T-helper 2 cell treated with Interferon-gamma antibody and Interleukin-4, amounts not matched to agents 5 μg/mL and 100 μg/mL, for 36 hours (primary cell): ENCODE results near the gene DHX8.

Experiments
- DNase-seq: peaks from one replicate; pipeline ENCODE4 v3.0.0; 2021; ENCODE audit warnings: low spot score
- H3K27ac Mint-ChIP-seq: one replicate; pipeline ENCODE4 v1.8.0; 2021; ENCODE audit warnings: mild to moderate bottlenecking, mixed read lengths
- H3K27me3 Mint-ChIP-seq: one replicate; pipeline ENCODE4 v1.8.0; 2021; ENCODE audit warnings: low read depth, mixed read lengths
- H3K36me3 Mint-ChIP-seq: one replicate; pipeline ENCODE4 v1.8.0; 2021; ENCODE audit warnings: low read depth, mixed read lengths
- H3K4me1 Mint-ChIP-seq: one replicate; pipeline ENCODE4 v1.8.0; 2021; ENCODE audit warnings: low read depth, mixed read lengths
- H3K4me3 Mint-ChIP-seq: one replicate; pipeline ENCODE4 v1.8.0; 2022; ENCODE audit warnings: mild to moderate bottlenecking, moderate library complexity, mixed read lengths
- H3K9me3 Mint-ChIP-seq: one replicate; pipeline ENCODE4 v1.8.0; 2021; ENCODE audit warnings: mixed read lengths

The DHX8 gene

GRCh38 chr17:43554857-43555256, 71.1 kb downstream of the DHX8 start:
- Mint-ChIP-seq H3K4me3 (no peak overlapping the region), H3K4me1 (peaks cover 7% of the 10 kb centered on the region), H3K27me3 (peaks cover 22% of the 10 kb centered on the region), H3K36me3 (no peaks in the 10 kb centered on the region), H3K27ac (no peak overlapping the region), H3K9me3 (no peaks in the 10 kb centered on the region)
- DNase-seq = no peak

GRCh38 chr17:43556292-43556691, 72.5 kb downstream of the DHX8 start:
- no peaks in the 10 kb centered on the region for H3K36me3 Mint-ChIP-seq
- H3K27me3 Mint-ChIP-seq = peaks cover 20% of the 10 kb centered on the region
- no peak overlapping the region for H3K4me3 Mint-ChIP-seq
- DNase-seq = no peak
- H3K9me3 Mint-ChIP-seq = no peaks in the 10 kb centered on the region
- H3K4me1 Mint-ChIP-seq = peaks cover 7% of the 10 kb centered on the region
- peak overlapping the region; percentile 42 for H3K27ac Mint-ChIP-seq

GRCh38 chr17:43558805-43559160, 75.0 kb downstream of the DHX8 start:
- H3K27me3 Mint-ChIP-seq = peaks cover 28% of the 10 kb centered on the region
- H3K27ac Mint-ChIP-seq = no peak overlapping the region
- no peak overlapping the region for H3K4me3 Mint-ChIP-seq
- no peak for DNase-seq
- no peaks in the 10 kb centered on the region for H3K9me3 Mint-ChIP-seq
- no peaks in the 10 kb centered on the region for H3K36me3 Mint-ChIP-seq
- peaks cover 7% of the 10 kb centered on the region for H3K4me1 Mint-ChIP-seq

- Mint-ChIP-seq H3K27me3 (peaks cover 27% of the 10 kb centered on the region), H3K36me3 (no peaks in the 10 kb centered on the region), H3K9me3 (no peaks in the 10 kb centered on the region), H3K4me3 (no peak overlapping the region), H3K4me1 (peaks cover 7% of the 10 kb centered on the region), H3K27ac (no peak overlapping the region)
- DNase-seq = no peak
Measured at GRCh38 chr17:43559161-43559816, 75.5 kb downstream of the DHX8 start.

GRCh38 chr17:43560461-43561427, 77.0 kb downstream of the DHX8 start:
- no peak overlapping the region for H3K27ac Mint-ChIP-seq
- peaks cover 26% of the 10 kb centered on the region for H3K27me3 Mint-ChIP-seq
- H3K9me3 Mint-ChIP-seq = no peaks in the 10 kb centered on the region
- H3K4me3 Mint-ChIP-seq = no peak overlapping the region
- peaks cover 7% of the 10 kb centered on the region for H3K4me1 Mint-ChIP-seq
- H3K36me3 Mint-ChIP-seq = no peaks in the 10 kb centered on the region
- no peak for DNase-seq

GRCh38 chr17:43562679-43563599, 79.2 kb downstream of the DHX8 start:
- H3K27ac Mint-ChIP-seq = no peak overlapping the region
- no peak overlapping the region for H3K4me3 Mint-ChIP-seq
- no peaks in the 10 kb centered on the region for H3K9me3 Mint-ChIP-seq
- DNase-seq = no peak
- peaks cover 26% of the 10 kb centered on the region for H3K27me3 Mint-ChIP-seq
- no peaks in the 10 kb centered on the region for H3K36me3 Mint-ChIP-seq
- no peaks in the 10 kb centered on the region for H3K4me1 Mint-ChIP-seq

GRCh38 chr17:43563600-43564594, 80.1 kb downstream of the DHX8 start:
- H3K4me3 Mint-ChIP-seq = no peak overlapping the region
- H3K27me3 Mint-ChIP-seq = peaks cover 26% of the 10 kb centered on the region
- no peaks in the 10 kb centered on the region for H3K9me3 Mint-ChIP-seq
- no peak overlapping the region for H3K27ac Mint-ChIP-seq
- H3K4me1 Mint-ChIP-seq = no peaks in the 10 kb centered on the region
- H3K36me3 Mint-ChIP-seq = no peaks in the 10 kb centered on the region
- no peak for DNase-seq

- Mint-ChIP-seq H3K27me3 (peaks cover 8% of the 10 kb centered on the region), H3K36me3 (no peaks in the 10 kb centered on the region), H3K4me3 (no peak overlapping the region), H3K9me3 (no peaks in the 10 kb centered on the region), H3K4me1 (peaks cover 5% of the 10 kb centered on the region), H3K27ac (no peak overlapping the region)
- DNase-seq = no peak
Measured at GRCh38 chr17:43568506-43569082, 84.8 kb downstream of the DHX8 start.

GRCh38 chr17:43570518-43570928, 86.7 kb downstream of the DHX8 start:
- Mint-ChIP-seq H3K36me3 (no peaks in the 10 kb centered on the region), H3K4me1 (peaks cover 5% of the 10 kb centered on the region), H3K4me3 (no peak overlapping the region), H3K9me3 (no peaks in the 10 kb centered on the region), H3K27me3 (peaks cover 9% of the 10 kb centered on the region), H3K27ac (no peak overlapping the region)
- DNase-seq = no peak

- no peaks in the 10 kb centered on the region for H3K36me3 Mint-ChIP-seq
- peaks cover 5% of the 10 kb centered on the region for H3K4me1 Mint-ChIP-seq
- no peaks in the 10 kb centered on the region for H3K9me3 Mint-ChIP-seq
- H3K27me3 Mint-ChIP-seq = peaks cover 11% of the 10 kb centered on the region
- no peak overlapping the region for H3K27ac Mint-ChIP-seq
- H3K4me3 Mint-ChIP-seq = no peak overlapping the region
- DNase-seq = no peak
Measured at GRCh38 chr17:43572368-43572980, 88.7 kb downstream of the DHX8 start.

GRCh38 chr17:43573579-43574321, 90.0 kb downstream of the DHX8 start:
- no peak for DNase-seq
- Mint-ChIP-seq H3K27ac (no peak overlapping the region), H3K4me1 (peaks cover 10% of the 10 kb centered on the region), H3K36me3 (no peaks in the 10 kb centered on the region), H3K9me3 (no peaks in the 10 kb centered on the region), H3K27me3 (peaks cover 11% of the 10 kb centered on the region), H3K4me3 (no peak overlapping the region)

GRCh38 chr17:43574348-43574747, 90.6 kb downstream of the DHX8 start:
- Mint-ChIP-seq H3K4me3 (no peak overlapping the region), H3K4me1 (peaks cover 15% of the 10 kb centered on the region), H3K27me3 (peaks cover 11% of the 10 kb centered on the region), H3K9me3 (no peaks in the 10 kb centered on the region), H3K36me3 (no peaks in the 10 kb centered on the region), H3K27ac (no peak overlapping the region)
- DNase-seq = no peak
